ENCODE data around the gene GTF2H4. TPM values are rescaled to one million over a fixed set of nuclear protein-coding genes. Genes with fewer than 3 reads are reported as not detected.

GTF2H4 gene
- total RNA-seq, 1 experiment from 2014 or later: 43.6 TPM

DNA sequence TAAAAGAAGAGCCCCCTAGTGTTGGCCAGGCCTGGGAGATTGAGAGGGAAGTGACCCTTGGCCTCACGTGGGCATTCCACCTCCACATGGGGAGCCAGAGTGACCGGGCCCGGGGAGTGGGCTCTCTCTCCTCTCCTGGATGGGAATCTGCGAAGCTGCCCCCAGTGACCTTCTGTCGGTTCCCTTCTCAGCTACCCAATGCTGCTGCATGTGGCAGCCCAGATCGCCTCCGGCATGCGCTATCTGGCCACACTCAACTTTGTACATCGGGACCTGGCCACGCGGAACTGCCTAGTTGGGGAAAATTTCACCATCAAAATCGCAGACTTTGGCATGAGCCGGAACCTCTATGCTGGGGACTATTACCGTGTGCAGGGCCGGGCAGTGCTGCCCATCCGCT is 10.1 kb upstream of the GTF2H4 start:
- H3K9me3 ChIP-seq: no peaks in the 10 kb centered on the region
- H3K9me3 Mint-ChIP-seq (ENCODE audit: unreplicated experiment): no peaks in the 10 kb centered on the region
- no peak overlapping the region for H3K4me3 Mint-ChIP-seq (ENCODE audit: unreplicated experiment)
- H3K4me1 Mint-ChIP-seq (ENCODE audit: low read depth, unreplicated experiment): peaks cover 8% of the 10 kb centered on the region
- ChIA-PET CTCF (no interaction called here), POLR2A (no interaction called here)
- no TSS peak for BruUV-seq (replicated peaks)
- TF ChIP-seq, protein P1, sequence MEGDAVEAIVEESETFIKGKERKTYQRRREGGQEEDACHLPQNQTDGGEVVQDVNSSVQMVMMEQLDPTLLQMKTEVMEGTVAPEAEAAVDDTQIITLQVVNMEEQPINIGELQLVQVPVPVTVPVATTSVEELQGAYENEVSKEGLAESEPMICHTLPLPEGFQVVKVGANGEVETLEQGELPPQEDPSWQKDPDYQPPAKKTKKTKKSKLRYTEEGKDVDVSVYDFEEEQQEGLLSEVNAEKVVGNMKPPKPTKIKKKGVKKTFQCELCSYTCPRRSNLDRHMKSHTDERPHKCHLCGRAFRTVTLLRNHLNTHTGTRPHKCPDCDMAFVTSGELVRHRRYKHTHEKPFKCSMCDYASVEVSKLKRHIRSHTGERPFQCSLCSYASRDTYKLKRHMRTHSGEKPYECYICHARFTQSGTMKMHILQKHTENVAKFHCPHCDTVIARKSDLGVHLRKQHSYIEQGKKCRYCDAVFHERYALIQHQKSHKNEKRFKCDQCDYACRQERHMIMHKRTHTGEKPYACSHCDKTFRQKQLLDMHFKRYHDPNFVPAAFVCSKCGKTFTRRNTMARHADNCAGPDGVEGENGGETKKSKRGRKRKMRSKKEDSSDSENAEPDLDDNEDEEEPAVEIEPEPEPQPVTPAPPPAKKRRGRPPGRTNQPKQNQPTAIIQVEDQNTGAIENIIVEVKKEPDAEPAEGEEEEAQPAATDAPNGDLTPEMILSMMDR (IDR thresholded peaks at IDR 0.05; ENCODE audit: insufficient read depth in 1 of 2, low read depth in 1 of 2, low read length in 1 of 2, severe bottlenecking in 1 of 2, unreplicated experiment in 1 of 2): no peak
- no peaks in the 10 kb centered on the region for H3K27me3 ChIP-seq (replicated peaks; ENCODE audit: control insufficient read depth, insufficient read depth, low read length)
- intact Hi-C loops (cut with micrococcal nuclease; ENCODE audit: unreplicated experiment): no loop called here
- H3K27me3 Mint-ChIP-seq (ENCODE audit: insufficient read depth, unreplicated experiment): no peaks in the 10 kb centered on the region
- H3K4me1 ChIP-seq: no peaks in the 10 kb centered on the region
- peaks cover 4% of the 10 kb centered on the region for H3K36me3 ChIP-seq (ENCODE audit: control insufficient read depth, insufficient read depth, low read length)
- H3K36me3 Mint-ChIP-seq (ENCODE audit: insufficient read depth, unreplicated experiment): peaks cover 35% of the 10 kb centered on the region
- DNase-seq: no peak
- H3K27ac Mint-ChIP-seq (ENCODE audit: unreplicated experiment): no peak overlapping the region
- H3K4me3 ChIP-seq (ENCODE audit: low read depth, low read length): no peak overlapping the region

DNA sequence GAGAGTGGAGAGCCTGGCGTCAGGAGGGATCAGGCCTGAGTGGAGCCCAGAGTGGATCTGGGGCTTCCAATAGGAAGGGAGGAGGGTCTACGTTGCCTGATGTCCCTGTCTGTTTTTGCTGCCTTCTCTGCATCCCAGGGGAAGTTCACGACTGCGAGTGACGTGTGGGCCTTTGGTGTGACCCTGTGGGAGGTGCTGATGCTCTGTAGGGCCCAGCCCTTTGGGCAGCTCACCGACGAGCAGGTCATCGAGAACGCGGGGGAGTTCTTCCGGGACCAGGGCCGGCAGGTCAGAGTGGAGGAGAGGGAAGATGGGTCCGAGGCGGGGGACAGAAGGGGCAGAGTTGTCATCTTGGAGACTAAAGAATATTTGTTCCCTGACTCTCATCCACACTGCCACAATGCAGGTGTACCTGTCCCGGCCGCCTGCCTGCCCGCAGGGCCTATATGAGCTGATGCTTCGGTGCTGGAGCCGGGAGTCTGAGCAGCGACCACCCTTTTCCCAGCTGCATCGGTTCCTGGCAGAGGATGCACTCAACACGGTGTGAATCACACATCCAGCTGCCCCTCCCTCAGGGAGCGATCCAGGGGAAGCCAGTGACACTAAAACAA is 9.2 kb upstream of the GTF2H4 start:
- Histone ChIP-seq H3K36me3 (ENCODE audit: control insufficient read depth, insufficient read depth, low read length) (peaks cover 2% of the 10 kb centered on the region; the same call in 1 of the 2 replicates), H3K4me3 (ENCODE audit: low read depth, low read length) (no peak overlapping the region), H3K4me1 (no peaks in the 10 kb centered on the region), H3K27me3 (replicated peaks; ENCODE audit: control insufficient read depth, insufficient read depth, low read length) (no peaks in the 10 kb centered on the region), H3K9me3 (no peaks in the 10 kb centered on the region)
- no peak overlapping the region for H3K27ac Mint-ChIP-seq (ENCODE audit: unreplicated experiment)
- DNase-seq: no peak
- ChIA-PET CTCF (no interaction called here), POLR2A (no interaction called here)
- H3K4me3 Mint-ChIP-seq (ENCODE audit: unreplicated experiment): no peak overlapping the region
- H3K4me1 Mint-ChIP-seq (ENCODE audit: low read depth, unreplicated experiment): peaks cover 9% of the 10 kb centered on the region
- intact Hi-C loops (cut with micrococcal nuclease; ENCODE audit: unreplicated experiment): no loop called here
- TF ChIP-seq, protein P1 (IDR thresholded peaks at IDR 0.05; ENCODE audit: insufficient read depth in 1 of 2, low read depth in 1 of 2, low read length in 1 of 2, severe bottlenecking in 1 of 2, unreplicated experiment in 1 of 2): no peak
- no TSS peak for BruUV-seq (replicated peaks)
- peaks cover 33% of the 10 kb centered on the region for H3K36me3 Mint-ChIP-seq (ENCODE audit: insufficient read depth, unreplicated experiment)
- H3K27me3 Mint-ChIP-seq (ENCODE audit: insufficient read depth, unreplicated experiment): no peaks in the 10 kb centered on the region
- no peaks in the 10 kb centered on the region for H3K9me3 Mint-ChIP-seq (ENCODE audit: unreplicated experiment)

- Histone ChIP-seq H3K9me3 (no peaks in the 10 kb centered on the region), H3K27me3 (replicated peaks; ENCODE audit: control insufficient read depth, insufficient read depth, low read length) (no peaks in the 10 kb centered on the region), H3K4me1 (no peaks in the 10 kb centered on the region), H3K36me3 (ENCODE audit: control insufficient read depth, insufficient read depth, low read length) (peaks cover 2% of the 10 kb centered on the region; the same call in 1 of the 2 replicates), H3K4me3 (ENCODE audit: low read depth, low read length) (no peak overlapping the region)
- TF ChIP-seq, protein P1 (IDR thresholded peaks at IDR 0.05; ENCODE audit: insufficient read depth in 1 of 2, low read depth in 1 of 2, low read length in 1 of 2, severe bottlenecking in 1 of 2, unreplicated experiment in 1 of 2): no peak
- POLR2A ChIA-PET: no interaction called here
- Mint-ChIP-seq H3K27me3 (ENCODE audit: insufficient read depth, unreplicated experiment) (no peaks in the 10 kb centered on the region), H3K4me1 (ENCODE audit: low read depth, unreplicated experiment) (peaks cover 9% of the 10 kb centered on the region), H3K4me3 (ENCODE audit: unreplicated experiment) (no peak overlapping the region), H3K27ac (ENCODE audit: unreplicated experiment) (no peak overlapping the region), H3K36me3 (ENCODE audit: insufficient read depth, unreplicated experiment) (peaks cover 18% of the 10 kb centered on the region), H3K9me3 (ENCODE audit: unreplicated experiment) (no peaks in the 10 kb centered on the region)
- no TSS peak for BruUV-seq (replicated peaks)
- no peak for DNase-seq
- CTCF ChIA-PET: interaction anchor here (0.6 kb wide), 1 partner anchor 186 kb away, joined by 3 read pairs; no protein-coding TSS in a partner anchor
- intact Hi-C loops (cut with micrococcal nuclease; ENCODE audit: unreplicated experiment): no loop called here
Observed at GRCh38 chr6:30900863-30901417, 7.1 kb upstream of the GTF2H4 start.

Data from Caco-2 (cell line).